Epithelial cell of esophagus (primary cell): Measurements from ENCODE around the gene SOX14.

Source experiments
- DNase-seq: peaks from one replicate; pipeline ENCODE4 v3.0.0; 2010; ENCODE audit warnings: low read depth
- H3K4me3 ChIP-seq: 2 replicates; pipeline ENCODE4 v1.5.1; 2011; ENCODE audit warnings: mild to moderate bottlenecking, low read length, control low read depth
- CTCF ChIP-seq: IDR thresholded peaks from 2 replicates; pipeline ENCODE4 v1.5.1; 2011; ENCODE audit warnings: low read depth, mild to moderate bottlenecking, low read length, control low read depth, inconsistent platforms; ENCODE audit not compliant: insufficient read depth; ENCODE audit errors: missing control alignments

Gene SOX14

GRCh38 chr3:137764001-137764433, at the start of gene SOX14:
Gene SOX14, plus strand, starts transcription at chr3:137764315. Its CDS starts 470 bp downstream, at chr3:137764785.
- no peak for TF ChIP-seq CTCF
- peak within 1 kb of the TSS; percentile 4 for H3K4me3 ChIP-seq
- peak; percentile 17 for DNase-seq

- no peak for TF ChIP-seq CTCF
- DNase-seq = no peak
- no peak overlapping the region for H3K4me3 ChIP-seq
Measured at GRCh38 chr3:137714551-137714950, 49.6 kb upstream of the SOX14 start.

- no peak overlapping the region for H3K4me3 ChIP-seq
- no peak for TF ChIP-seq CTCF
- DNase-seq = no peak
Measured at GRCh38 chr3:137724240-137724639, 39.9 kb upstream of the SOX14 start.

GRCh38 chr3:137737208-137737607, 26.9 kb upstream of the SOX14 start:
- DNase-seq = no peak
- TF ChIP-seq CTCF = no peak
- H3K4me3 ChIP-seq = no peak overlapping the region

GRCh38 chr3:137738710-137739109, 25.4 kb upstream of the SOX14 start:
- DNase-seq = no peak
- no peak overlapping the region for H3K4me3 ChIP-seq
- TF ChIP-seq CTCF = no peak

- no peak for TF ChIP-seq CTCF
- DNase-seq = no peak
- H3K4me3 ChIP-seq = no peak overlapping the region
Measured at GRCh38 chr3:137743608-137744007, 20.5 kb upstream of the SOX14 start.

- no peak overlapping the region for H3K4me3 ChIP-seq
- no peak for TF ChIP-seq CTCF
- DNase-seq = no peak
Measured at GRCh38 chr3:137746808-137747207, 17.3 kb upstream of the SOX14 start.
